T47D (cell line): Measurements from ENCODE around the gene MTHFSD.

Experiments
- DNase-seq, 2 experiments: peaks; one replicate each; pipeline versions ENCODE4 v3.0.0 to v3.0.0-alpha.2; 2011 to 2012; ENCODE audit warnings: low read depth in 1 of 2, low spot score in 1 of 2
- JUND ChIP-seq: IDR thresholded peaks from 2 replicates; pipeline ENCODE4 v1.6.1; 2012; ENCODE audit warnings: low read depth
- in situ Hi-C: cut with HindIII; loops from 2 replicates; pipeline ENCODE4 v1.10.0; 2016; ENCODE audit warnings: low sequenced_read_pairs, low pct_unique_long_range_greater_than_20kb

The MTHFSD gene

DNA sequence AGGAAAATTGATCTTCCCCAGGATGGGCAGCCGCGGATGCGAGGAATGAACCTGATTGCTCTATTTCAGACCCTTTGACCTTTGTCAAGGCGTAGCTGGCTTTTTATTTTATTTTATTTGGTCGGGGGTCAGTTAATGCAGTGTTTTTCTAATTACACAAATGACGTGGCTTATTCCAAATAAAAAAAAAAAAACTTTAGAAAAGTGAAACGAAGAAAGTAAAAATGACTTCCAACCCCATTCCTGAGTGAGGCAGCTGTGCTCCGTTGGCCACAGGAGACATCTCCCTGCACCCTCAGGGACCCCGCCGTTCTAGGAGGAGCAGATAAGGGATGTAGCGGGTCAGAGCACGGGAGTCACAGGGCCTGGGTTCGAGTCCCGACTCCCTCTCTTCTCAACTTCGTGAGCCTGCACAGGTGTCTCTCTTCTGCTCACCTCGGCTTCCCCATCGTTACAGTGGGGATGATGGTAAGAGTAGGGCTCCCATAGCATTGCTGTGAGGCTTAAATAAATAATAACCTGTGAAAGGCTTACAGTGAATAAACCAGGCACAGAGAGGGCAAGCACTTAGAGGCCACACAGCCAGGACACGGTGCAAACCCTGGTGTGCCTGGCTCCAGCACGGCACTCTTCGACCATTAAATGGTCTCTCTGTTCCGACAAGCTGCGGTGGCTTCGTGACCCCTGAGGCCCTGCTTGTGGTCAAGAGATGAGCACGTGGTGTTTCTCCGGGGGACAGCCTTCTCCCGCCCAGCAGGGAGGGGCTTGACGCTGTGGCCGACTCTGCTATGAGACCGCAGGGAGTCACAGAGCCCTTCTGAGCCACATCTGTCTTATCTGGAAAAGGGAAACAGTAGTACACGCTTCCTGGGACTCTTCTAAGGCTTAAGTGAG lies 34.5 kb downstream of the MTHFSD start:
- TF ChIP-seq JUND = no peak
- no peak for DNase-seq
- in situ Hi-C loops = no loop called here

- in situ Hi-C loops = no loop called here
- DNase-seq = peak; percentile 71 to 87
- no peak for TF ChIP-seq JUND
Measured at GRCh38 chr16:86519649-86520316, 35.3 kb downstream of the MTHFSD start.

- DNase-seq = no peak
- in situ Hi-C loops = no loop called here
- TF ChIP-seq JUND = no peak
Measured at GRCh38 chr16:86519007-86519648, 35.9 kb downstream of the MTHFSD start.

GRCh38 chr16:86517652-86518258 lies 37.3 kb downstream of the MTHFSD start:
- in situ Hi-C loops = no loop called here
- peak; percentile 73 to 92 for DNase-seq
- TF ChIP-seq JUND = no peak

DNA sequence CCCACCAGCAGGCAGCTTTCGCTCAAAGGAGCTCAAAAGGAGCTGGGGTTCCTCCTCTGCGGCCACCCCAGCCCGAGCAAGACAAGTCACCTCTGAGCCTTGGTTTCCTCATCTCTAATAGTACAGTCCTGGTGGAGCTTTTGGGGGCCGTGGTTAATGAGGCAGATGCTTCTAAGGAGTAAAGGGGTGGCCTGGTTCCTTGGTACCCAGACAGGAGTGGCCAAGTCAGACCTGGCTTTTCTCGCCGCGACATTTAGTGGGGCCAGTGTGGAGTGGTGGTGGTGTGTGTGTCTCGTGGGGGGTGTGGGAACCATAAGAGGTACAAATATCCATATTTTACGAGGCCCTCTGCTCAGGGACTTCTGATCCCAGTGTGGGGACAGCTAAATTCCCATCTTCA lies 38.0 kb downstream of the MTHFSD start:
- TF ChIP-seq JUND = no peak
- in situ Hi-C loops = no loop called here
- DNase-seq = no peak

DNA sequence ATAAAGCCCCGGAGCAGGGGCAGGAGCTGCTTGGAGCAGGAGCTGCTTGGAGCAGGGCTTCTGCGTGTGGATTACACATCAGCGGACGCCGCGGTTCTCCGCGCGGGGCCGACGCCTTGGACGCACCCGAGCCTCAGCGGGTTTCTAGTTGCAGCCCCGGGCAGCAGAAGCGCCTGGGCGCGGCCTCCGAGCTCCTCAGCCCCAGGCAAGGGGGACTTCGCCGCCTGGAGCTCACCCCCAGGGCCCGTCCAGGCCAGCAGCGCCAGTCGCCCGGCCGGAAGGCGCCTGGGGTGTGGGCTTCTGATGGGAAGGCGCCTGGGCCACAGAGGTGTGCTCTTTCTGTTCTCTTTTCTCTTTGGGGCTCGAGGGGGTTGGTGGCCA lies 38.4 kb downstream of the MTHFSD start:
- in situ Hi-C loops = no loop called here
- TF ChIP-seq JUND = no peak
- no peak for DNase-seq

DNA sequence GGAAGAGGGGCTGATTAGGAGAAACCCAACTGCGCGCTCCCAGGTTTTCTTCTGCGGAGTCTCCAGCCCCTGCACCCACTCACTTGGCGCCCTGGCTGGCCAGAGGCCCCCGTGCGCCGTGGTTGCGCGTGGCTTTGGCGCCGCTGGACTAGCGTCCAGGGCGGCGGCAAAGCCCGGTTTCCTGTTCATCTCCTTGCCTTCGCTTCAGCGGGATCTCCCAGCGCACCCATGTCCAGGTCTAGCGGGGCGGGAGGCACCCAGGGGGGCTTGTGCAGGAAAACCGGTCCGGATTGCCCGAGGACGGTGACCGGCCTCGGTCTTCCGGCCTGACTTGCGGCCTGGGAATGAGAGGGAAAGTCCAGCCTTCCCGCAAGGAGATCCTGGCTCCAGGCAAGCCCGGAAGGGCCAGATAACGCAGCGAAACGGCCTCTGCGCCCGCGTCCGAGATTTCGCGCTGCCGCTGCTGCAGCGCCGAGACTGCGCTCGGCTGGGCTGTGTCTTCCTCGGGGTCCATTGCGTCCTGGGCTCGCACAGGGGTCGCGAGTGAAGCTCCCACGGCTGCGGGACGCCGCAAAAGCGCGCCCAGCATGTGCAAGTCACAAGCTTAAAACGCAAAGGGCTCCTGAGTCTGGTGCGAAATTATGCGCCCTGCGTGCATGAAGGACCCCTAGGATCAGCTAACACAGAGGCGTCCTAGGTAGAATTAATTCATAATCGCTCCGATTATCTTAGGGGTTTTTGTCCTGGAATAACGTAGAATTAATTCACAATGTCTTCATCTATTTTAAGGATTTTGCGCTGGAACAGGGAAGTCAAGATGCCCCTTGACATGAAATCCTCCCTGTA lies 39.0 kb downstream of the MTHFSD start:
- in situ Hi-C loops = no loop called here
- DNase-seq = no peak
- no peak for TF ChIP-seq JUND

DNA sequence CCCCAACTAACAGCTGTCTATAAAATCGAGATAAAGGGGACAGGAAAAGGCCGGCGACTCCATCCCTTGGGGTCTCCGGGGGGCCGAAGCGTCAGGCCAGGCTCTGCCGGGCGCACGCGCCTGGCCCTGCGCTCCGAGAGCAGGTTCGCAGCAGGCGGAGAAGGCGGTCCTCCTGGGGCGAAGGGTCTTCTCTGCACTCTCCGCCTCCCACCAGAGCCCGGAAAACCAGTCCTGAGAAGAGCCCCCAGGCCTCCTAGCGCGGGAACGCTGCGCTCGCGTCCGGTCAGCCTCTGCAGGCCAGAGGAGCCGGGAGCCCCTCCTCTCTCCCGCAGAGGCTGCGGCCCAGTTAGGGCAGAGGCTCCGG lies 39.6 kb downstream of the MTHFSD start:
- in situ Hi-C loops = no loop called here
- no peak for TF ChIP-seq JUND
- DNase-seq = no peak

- TF ChIP-seq JUND = no peak
- in situ Hi-C loops = no loop called here
- no peak for DNase-seq
Measured at GRCh38 chr16:86514481-86515376, 40.3 kb downstream of the MTHFSD start.

- DNase-seq = no peak
- in situ Hi-C loops = no loop called here
- TF ChIP-seq JUND = no peak
Measured at GRCh38 chr16:86513471-86514277, 41.4 kb downstream of the MTHFSD start.
